Brain microvascular endothelial cell (primary cell): ENCODE data around the gene HASPIN.
"Not testable (repeated sequence)": the region's sequence is repeated elsewhere in the genome, so short reads cannot be mapped to it uniquely, and the experiment has no call there.

Experiments used
- DNase-seq: peaks from one replicate; pipeline ENCODE4 v3.0.0-alpha.2; 2020
- H3K27ac ChIP-seq: fragments of 250-450 bp; sonication (Bioruptor Pico); 2 replicates; pipeline ENCODE4 v1.5.1; 2020; ENCODE audit warnings: mild to moderate bottlenecking, moderate library complexity
- H3K27me3 ChIP-seq: fragments of 250-450 bp; sonication (Bioruptor Pico); replicated peaks from 2 replicates; pipeline ENCODE4 v1.5.1; 2020; ENCODE audit warnings: mild to moderate bottlenecking
- H3K36me3 ChIP-seq: fragments of 250-450 bp; sonication (Bioruptor Pico); replicated peaks from 2 replicates; pipeline ENCODE4 v1.5.1; 2020; ENCODE audit warnings: mild to moderate bottlenecking
- H3K4me3 ChIP-seq: 2 replicates; pipeline ENCODE4 v1.5.1; 2011; ENCODE audit warnings: low read depth, mild to moderate bottlenecking, control low read depth, low read length, moderate library complexity
- in situ Hi-C: cut with HindIII; loops from 2 replicates; pipeline ENCODE4 v1.10.0; 2017; ENCODE audit warnings: low sequenced_read_pairs, low pct_ligation_motif_present
- TF ChIP-seq, protein P1 (sequence below): IDR thresholded peaks from 2 replicates; pipeline ENCODE4 v1.5.1; 2011; ENCODE audit warnings: low read depth, mild to moderate bottlenecking, moderate library complexity, low read length, control low read depth, inconsistent platforms; ENCODE audit errors: missing control alignments

Gene HASPIN

GRCh38 chr17:3698139-3698538 lies 25.6 kb upstream of the HASPIN start:
- Histone ChIP-seq H3K36me3 (no peaks in the 10 kb centered on the region), H3K27ac (no peak overlapping the region), H3K27me3 (no peaks in the 10 kb centered on the region), H3K4me3 (no peak overlapping the region)
- in situ Hi-C loops: no loop called here
- TF ChIP-seq, protein P1, sequence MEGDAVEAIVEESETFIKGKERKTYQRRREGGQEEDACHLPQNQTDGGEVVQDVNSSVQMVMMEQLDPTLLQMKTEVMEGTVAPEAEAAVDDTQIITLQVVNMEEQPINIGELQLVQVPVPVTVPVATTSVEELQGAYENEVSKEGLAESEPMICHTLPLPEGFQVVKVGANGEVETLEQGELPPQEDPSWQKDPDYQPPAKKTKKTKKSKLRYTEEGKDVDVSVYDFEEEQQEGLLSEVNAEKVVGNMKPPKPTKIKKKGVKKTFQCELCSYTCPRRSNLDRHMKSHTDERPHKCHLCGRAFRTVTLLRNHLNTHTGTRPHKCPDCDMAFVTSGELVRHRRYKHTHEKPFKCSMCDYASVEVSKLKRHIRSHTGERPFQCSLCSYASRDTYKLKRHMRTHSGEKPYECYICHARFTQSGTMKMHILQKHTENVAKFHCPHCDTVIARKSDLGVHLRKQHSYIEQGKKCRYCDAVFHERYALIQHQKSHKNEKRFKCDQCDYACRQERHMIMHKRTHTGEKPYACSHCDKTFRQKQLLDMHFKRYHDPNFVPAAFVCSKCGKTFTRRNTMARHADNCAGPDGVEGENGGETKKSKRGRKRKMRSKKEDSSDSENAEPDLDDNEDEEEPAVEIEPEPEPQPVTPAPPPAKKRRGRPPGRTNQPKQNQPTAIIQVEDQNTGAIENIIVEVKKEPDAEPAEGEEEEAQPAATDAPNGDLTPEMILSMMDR: no peak
- DNase-seq: no peak

GRCh38 chr17:3699951-3700350 lies 23.8 kb upstream of the HASPIN start:
- Histone ChIP-seq H3K27me3 (no peaks in the 10 kb centered on the region), H3K36me3 (no peaks in the 10 kb centered on the region), H3K27ac (no peak overlapping the region), H3K4me3 (no peak overlapping the region)
- TF ChIP-seq, protein P1: no peak
- no peak for DNase-seq
- in situ Hi-C loops: no loop called here

GRCh38 chr17:3702041-3702539 lies 21.6 kb upstream of the HASPIN start:
- DNase-seq, H3K36me3 ChIP-seq, in situ Hi-C loops, H3K27me3 ChIP-seq, H3K27ac ChIP-seq, H3K4me3 ChIP-seq: not testable (repeated sequence)

DNA sequence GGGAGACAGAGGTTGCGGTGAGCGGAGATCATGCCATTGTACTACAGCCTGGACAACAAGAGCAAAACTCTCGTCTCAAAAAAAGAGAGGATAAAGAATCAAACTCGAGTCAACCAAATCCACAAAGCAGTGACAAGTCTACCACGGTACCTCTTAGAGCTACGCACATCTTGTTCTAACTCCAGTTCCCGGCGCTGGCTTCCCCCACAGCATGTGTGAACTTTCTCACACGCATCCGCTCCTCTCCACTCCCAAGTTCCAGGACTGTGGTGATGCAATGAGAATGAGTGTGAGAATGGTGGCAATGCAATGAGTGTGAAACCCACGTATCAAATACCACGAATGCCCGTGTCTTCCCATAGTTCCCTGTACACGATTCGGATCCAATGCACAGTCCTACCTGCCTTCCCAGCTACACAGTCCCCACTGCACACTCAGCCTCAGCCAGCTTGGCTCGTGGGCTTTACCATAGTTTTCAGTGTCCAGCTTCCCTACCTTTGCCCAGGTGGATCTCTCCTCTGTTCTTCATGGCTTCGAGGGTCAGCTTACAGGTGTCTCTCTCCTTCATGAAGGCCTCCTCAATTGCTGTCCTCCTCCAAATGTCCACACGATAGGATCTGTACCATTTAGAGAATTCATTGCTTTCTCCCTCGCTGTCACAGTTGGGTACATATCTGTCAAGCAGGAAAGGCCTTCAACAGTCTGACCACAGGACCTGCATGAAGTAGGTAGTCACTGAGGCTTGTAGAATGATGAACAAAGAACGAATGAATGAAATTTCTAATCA lies 18.6 kb upstream of the HASPIN start:
- TF ChIP-seq, protein P1: no peak
- no peak overlapping the region for H3K27ac ChIP-seq
- no peak for DNase-seq
- no peaks in the 10 kb centered on the region for H3K36me3 ChIP-seq
- no peaks in the 10 kb centered on the region for H3K27me3 ChIP-seq
- in situ Hi-C loops: no loop called here
- no peak overlapping the region for H3K4me3 ChIP-seq

GRCh38 chr17:3705718-3705984 lies 18.1 kb upstream of the HASPIN start:
- DNase-seq, H3K4me3 ChIP-seq, H3K27ac ChIP-seq, H3K36me3 ChIP-seq, in situ Hi-C loops, H3K27me3 ChIP-seq: not testable (repeated sequence)

GRCh38 chr17:3708366-3708765 lies 15.3 kb upstream of the HASPIN start:
- in situ Hi-C loops: no loop called here
- Histone ChIP-seq H3K27me3 (no peaks in the 10 kb centered on the region), H3K4me3 (no peak overlapping the region), H3K36me3 (peaks cover 7% of the 10 kb centered on the region), H3K27ac (no peak overlapping the region)
- TF ChIP-seq, protein P1: no peak
- DNase-seq: no peak

GRCh38 chr17:3710951-3711383 lies 12.7 kb upstream of the HASPIN start:
- no peak overlapping the region for H3K4me3 ChIP-seq
- in situ Hi-C loops: no loop called here
- H3K27me3 ChIP-seq: no peaks in the 10 kb centered on the region
- TF ChIP-seq, protein P1: no peak
- H3K27ac ChIP-seq: no peak overlapping the region
- peaks cover 22% of the 10 kb centered on the region for H3K36me3 ChIP-seq
- peak; percentile 40 for DNase-seq
